K562 (cell line): ENCODE results near the gene PDZRN3. TPM values are rescaled to one million over a fixed set of nuclear protein-coding genes. Genes with fewer than 3 reads are reported as not detected.

Experiments used
- ATAC-seq: fragments of 200-7000 bp; cut with Tn5 transposase; 3 replicates; pipeline ENCODE4 v1.9.1; 2020; ENCODE audit warnings: moderate library complexity
- BruUV-seq: library from RNA; stranded (reverse); fragments of 400-500 nt; replicated peaks from 2 replicates; lab custom pipeline; 2021; lab: Mats Ljungman, UMichigan
- CTCF ChIA-PET: fragments of 300-600 bp; formaldehyde crosslinking; extraction: SDS; loops from one replicate; lab custom pipeline; 2021; ENCODE audit warnings: low intra/inter-chr PET ratio; lab: Yijun Ruan, JAX
- POLR2A ChIA-PET: fragments of 300-600, 350-650 bp; sonication (Branson Sonifier 250); formaldehyde crosslinking; extraction: SDS; loops from one replicate; lab custom pipeline; 2021; ENCODE audit warnings: antibody characterized with exemption, inconsistent platforms; lab: Yijun Ruan, JAX
- DNase-seq, 4 experiments: peaks; one replicate each; pipeline versions ENCODE4 v3.0.0 to v3.0.0-alpha.2; 2011 to 2018; ENCODE audit warnings: low spot score in 3 of 4, mixed read lengths in 3 of 4; ENCODE audit errors: extremely low read depth in 1 of 4
- FAIRE-seq: peaks from 2 replicates; lab custom pipeline; 2011; peaks lifted over from hg19 to GRCh38; lab: Jason Lieb, UNC
- H2AFZ ChIP-seq: 2 replicates; pipeline ENCODE4 v1.6.0; 2011; ENCODE audit warnings: low read depth, low read length, control low read depth, inconsistent platforms
- H3K27ac ChIP-seq: fragments of 200-600 bp; 3 replicates; pipeline ENCODE4 v1.8.0; 2011; ENCODE audit warnings: low read depth, mild to moderate bottlenecking, control low read depth, inconsistent platforms, low read length, moderate library complexity, mixed read lengths; ENCODE audit errors: extremely low read depth
- H3K27me3 ChIP-seq, 2 experiments: fragments of 300-600 bp in 1 of 2; 2 replicates in 1 of 2; 3 replicates in 1 of 2; pipeline versions ENCODE4 v1.6.0 to v1.8.0; 2011; ENCODE audit warnings: inconsistent platforms in 2 of 2, low read length in 2 of 2, mild to moderate bottlenecking in 1 of 2, mixed read lengths in 1 of 2, moderate library complexity in 1 of 2; ENCODE audit not compliant: control insufficient read depth in 2 of 2, insufficient read depth in 2 of 2
- H3K36me3 ChIP-seq: fragments of 300-600 bp; 3 replicates; pipeline ENCODE4 v1.8.0; 2011; ENCODE audit warnings: mild to moderate bottlenecking, low read length, inconsistent platforms; ENCODE audit not compliant: control insufficient read depth, insufficient read depth
- H3K4me1 ChIP-seq, 2 experiments: fragments of 200-600 bp in 1 of 2; replicated peaks in 1 of 2; 2 replicates in 1 of 2; 3 replicates in 1 of 2; pipeline versions ENCODE4 v1.5.1 to v1.8.0; 2011; ENCODE audit warnings: inconsistent platforms in 2 of 2, low read length in 2 of 2, mild to moderate bottlenecking in 1 of 2, mixed read lengths in 1 of 2, moderate library complexity in 1 of 2; ENCODE audit not compliant: control insufficient read depth in 2 of 2, insufficient read depth in 2 of 2
- H3K4me2 ChIP-seq: 2 replicates; pipeline ENCODE4 v1.6.1; 2011; ENCODE audit warnings: low read length, control low read depth, inconsistent platforms, mixed read lengths; ENCODE audit not compliant: insufficient read depth
- H3K4me3 ChIP-seq: fragments of 200-600 bp; sonication (generic), shearing (Covaris generic); 2 replicates; pipeline ENCODE4 v1.5.1; 2016; ENCODE audit warnings: control low read depth, inconsistent platforms
- H3K79me2 ChIP-seq: fragments of 200-600 bp; 3 replicates; pipeline ENCODE4 v1.8.0; 2011; ENCODE audit warnings: low read length, inconsistent platforms; ENCODE audit not compliant: control insufficient read depth, insufficient read depth
- H3K9ac ChIP-seq, 2 experiments: 2 replicates each; pipeline versions ENCODE4 v1.6.0 to v1.6.1; 2011; ENCODE audit warnings: low read depth in 2 of 2, low read length in 2 of 2, control low read depth in 1 of 2, inconsistent platforms in 1 of 2, mild to moderate bottlenecking in 1 of 2, mixed read lengths in 1 of 2; ENCODE audit not compliant: insufficient read depth in 1 of 2
- H3K9me1 ChIP-seq: one replicate; pipeline ENCODE4 v1.6.0; 2011; ENCODE audit warnings: inconsistent platforms, mild to moderate bottlenecking, low read length, moderate library complexity; ENCODE audit not compliant: control insufficient read depth, insufficient read depth
- H3K9me3 ChIP-seq: replicated peaks from 2 replicates; pipeline ENCODE4 v1.5.1; 2011; ENCODE audit warnings: low read depth, low read length, inconsistent platforms; ENCODE audit not compliant: control insufficient read depth, insufficient read depth
- H4K20me1 ChIP-seq: replicated peaks from 2 replicates; pipeline ENCODE4 v1.6.1; 2011; ENCODE audit warnings: low read length, inconsistent platforms, mixed read lengths; ENCODE audit not compliant: control insufficient read depth, insufficient read depth
- BHLHE40 ChIP-seq: IDR thresholded peaks from 2 replicates; pipeline ENCODE4 v1.6.1; 2011; ENCODE audit warnings: low read length, improper control_type of control experiment
- CBFA2T3 ChIP-seq: fragments of 450-650 bp; IDR thresholded peaks from 2 replicates; pipeline ENCODE4 v1.6.1; 2017
- MBD2 ChIP-seq: sonication (generic); IDR thresholded peaks from 2 replicates; pipeline ENCODE4 v1.6.1; 2016; ENCODE audit warnings: low read depth, borderline replicate concordance
- MYC ChIP-seq, 2 experiments: fragments of 250-450 bp in 1 of 2; sonication (Bioruptor Pico) in 1 of 2; IDR thresholded peaks; 2 replicates each; pipeline versions ENCODE4 v1.5.1 to v1.6.1; 2012 to 2021; ENCODE audit warnings: low read depth in 2 of 2, borderline replicate concordance in 1 of 2, improper control_type of control experiment in 1 of 2, low read length in 1 of 2, mild to moderate bottlenecking in 1 of 2, moderate library complexity in 1 of 2
- RBFOX2 ChIP-seq: fragments of 200-400 bp; formaldehyde crosslinking; IDR thresholded peaks from 2 replicates; pipeline ENCODE4 v1.6.1; 2017; ENCODE audit warnings: low read depth, mild to moderate bottlenecking, low read length, moderate library complexity
- ZNF695 ChIP-seq: fragments of 450-650 bp; formaldehyde crosslinking; IDR thresholded peaks from 2 replicates; pipeline ENCODE4 v1.4.0; 2020; ENCODE audit warnings: mild to moderate bottlenecking, moderate library complexity
- WGBS: fragments of 100-300 bp; shearing (Covaris generic); methylation state at CpG from one replicate; pipeline ENCODE4 v1.1.6; 2016; ENCODE audit warnings: low coverage, mixed read lengths; ENCODE audit not compliant: insufficient coverage; ENCODE audit errors: missing lambda C conversion rate; 5-methylcytosine and 5-hydroxymethylcytosine counted together
- in situ Hi-C: fragments of 300-500 bp; cut with MboI; formaldehyde crosslinking; loops from 4 replicates; pipeline ENCODE4 v1.15.0; 2018; ENCODE audit warnings: inconsistent platforms, mixed read lengths
- intact Hi-C: fragments of 100-400 bp; cut with micrococcal nuclease; formaldehyde crosslinking; loops from 2 replicates; pipeline ENCODE4 v1.14.2; 2022
- polyA plus RNA-seq, 8 experiments: library from polyadenylated mRNA; depleted of rRNA in 4 of 8; stranded (reverse) in 5 of 8; unstranded in 3 of 8; fragments of >200 nt; fragmentation: Nextera tagmentation in 2 of 8; fragmentation: Illumina TruSeq in 1 of 8; extraction: Ambion mirVana in 2 of 8; extraction: Trizol in 1 of 8; gene quantifications; 2 replicates each; pipeline versions ENCODE4 v1.2.1 to v1.2.3, GENCODE V29; 2011 to 2014; ENCODE audit warnings: inconsistent platforms in 1 of 8, missing spikeins in 1 of 8
- total RNA-seq, 7 experiments: library from RNA; depleted of rRNA in 6 of 7; stranded (reverse); fragments of >200 nt in 6 of 7; fragmentation: Illumina TruSeq in 2 of 7; extraction: Trizol in 2 of 7; gene quantifications; 2 replicates each; pipeline versions ENCODE4 v1.2.1 to v1.2.3, GENCODE V29; 2011 to 2021; ENCODE audit warnings: low replicate concordance in 1 of 7
- TF ChIP-seq, protein P1 (sequence below): fragments of 250-450 bp; sonication (Bioruptor Pico); IDR thresholded peaks from 2 replicates; pipeline ENCODE4 v1.4.0; 2020; ENCODE audit warnings: borderline replicate concordance
- TF ChIP-seq, protein P2 (sequence below), 2 experiments: fragments of 450-650 bp; IDR thresholded peaks; 2 replicates each; pipeline ENCODE4 v1.6.1; 2016
- TF ChIP-seq, protein P3 (sequence below), 3 experiments: IDR thresholded peaks in 2 of 3; conservative IDR thresholded peaks in 1 of 3; 2 replicates each; pipeline ENCODE4 v1.5.1; 2011 to 2012; ENCODE audit warnings: low read length in 3 of 3, mild to moderate bottlenecking in 3 of 3, control low read depth in 2 of 3, improper control_type of control experiment in 1 of 3, inconsistent platforms in 1 of 3, low read depth in 1 of 3, mixed read lengths in 1 of 3, moderate library complexity in 1 of 3; ENCODE audit not compliant: insufficient read depth in 2 of 3
- TF ChIP-seq, protein P4 (sequence below): fragments of 250-450 bp; sonication (Bioruptor Pico); IDR thresholded peaks from 2 replicates; pipeline ENCODE4 v1.4.0; 2020; ENCODE audit warnings: mild to moderate bottlenecking

The PDZRN3 gene
- total and polyA plus RNA-seq, 9 of the 15 experiments (the other 6 are each of a cell fraction or from before 2014, with no cell fraction given) = 0.16 TPM; not detected in 8

DNA sequence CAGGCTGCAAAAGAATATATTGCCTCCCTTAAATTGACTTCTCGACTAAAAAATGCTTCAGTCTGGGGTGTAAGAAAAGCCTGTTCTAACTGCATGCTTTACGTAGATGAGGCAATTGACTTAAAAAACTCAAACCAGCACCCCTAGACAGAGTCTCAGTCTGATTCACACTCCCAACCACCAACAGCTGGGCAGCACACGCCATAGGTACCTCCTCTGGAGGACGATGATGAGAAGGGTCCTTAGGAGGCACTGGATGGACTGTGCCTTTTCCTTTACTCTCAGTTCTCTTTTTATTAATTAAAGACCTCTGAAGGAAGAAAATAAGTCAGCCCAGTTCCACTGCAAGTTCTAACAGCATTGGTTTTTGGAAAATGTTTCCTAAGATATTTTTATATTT, 175.0 kb downstream of the PDZRN3 start:
- Histone ChIP-seq H3K79me2 (no peaks in the 10 kb centered on the region), H3K4me2 (no peak overlapping the region), H4K20me1 (no peaks in the 10 kb centered on the region), H3K27ac (no peak overlapping the region), H3K27me3 (no peaks in the 10 kb centered on the region), H3K9me1 (no peaks in the 10 kb centered on the region), H3K36me3 (no peaks in the 10 kb centered on the region), H3K4me1 (no peaks in the 10 kb centered on the region), H3K9ac (no peak overlapping the region), H3K4me3 (no peak overlapping the region), H2AFZ (no peak overlapping the region), H3K9me3 (no peaks in the 10 kb centered on the region)
- ChIA-PET POLR2A (no interaction called here), CTCF (no interaction called here)
- intact Hi-C loops = no loop called here
- no peak for DNase-seq
- in situ Hi-C loops = no loop called here
- TF ChIP-seq MBD2 (no peak), ZNF695 (no peak), RBFOX2 (no peak), CBFA2T3 (no peak), BHLHE40 (no peak), MYC (IDR thresholded peaks at IDR 0.05; ENCODE audit: low read depth, low read length) (no peak), MYC (CRISPR knock-in tag; IDR thresholded peaks at IDR 0.05; ENCODE audit: borderline replicate concordance, low read depth) (no peak)
- TF ChIP-seq, protein P1, sequence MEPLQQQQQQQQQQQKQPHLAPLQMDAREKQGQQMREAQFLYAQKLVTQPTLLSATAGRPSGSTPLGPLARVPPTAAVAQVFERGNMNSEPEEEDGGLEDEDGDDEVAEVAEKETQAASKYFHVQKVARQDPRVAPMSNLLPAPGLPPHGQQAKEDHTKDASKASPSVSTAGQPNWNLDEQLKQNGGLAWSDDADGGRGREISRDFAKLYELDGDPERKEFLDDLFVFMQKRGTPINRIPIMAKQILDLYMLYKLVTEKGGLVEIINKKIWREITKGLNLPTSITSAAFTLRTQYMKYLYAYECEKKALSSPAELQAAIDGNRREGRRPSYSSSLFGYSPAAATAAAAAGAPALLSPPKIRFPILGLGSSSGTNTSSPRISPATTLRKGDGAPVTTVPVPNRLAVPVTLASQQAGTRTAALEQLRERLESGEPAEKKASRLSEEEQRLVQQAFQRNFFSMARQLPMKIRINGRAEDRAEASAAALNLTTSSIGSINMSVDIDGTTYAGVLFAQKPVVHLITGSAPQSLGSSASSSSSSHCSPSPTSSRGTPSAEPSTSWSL (CRISPR knock-in tag) = no peak
- TF ChIP-seq, protein P2, sequence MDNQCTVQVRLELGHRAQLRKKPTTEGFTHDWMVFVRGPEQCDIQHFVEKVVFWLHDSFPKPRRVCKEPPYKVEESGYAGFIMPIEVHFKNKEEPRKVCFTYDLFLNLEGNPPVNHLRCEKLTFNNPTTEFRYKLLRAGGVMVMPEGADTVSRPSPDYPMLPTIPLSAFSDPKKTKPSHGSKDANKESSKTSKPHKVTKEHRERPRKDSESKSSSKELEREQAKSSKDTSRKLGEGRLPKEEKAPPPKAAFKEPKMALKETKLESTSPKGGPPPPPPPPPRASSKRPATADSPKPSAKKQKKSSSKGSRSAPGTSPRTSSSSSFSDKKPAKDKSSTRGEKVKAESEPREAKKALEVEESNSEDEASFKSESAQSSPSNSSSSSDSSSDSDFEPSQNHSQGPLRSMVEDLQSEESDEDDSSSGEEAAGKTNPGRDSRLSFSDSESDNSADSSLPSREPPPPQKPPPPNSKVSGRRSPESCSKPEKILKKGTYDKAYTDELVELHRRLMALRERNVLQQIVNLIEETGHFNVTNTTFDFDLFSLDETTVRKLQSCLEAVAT (IDR thresholded peaks at IDR 0.05) = no peak
- TF ChIP-seq, protein P3, sequence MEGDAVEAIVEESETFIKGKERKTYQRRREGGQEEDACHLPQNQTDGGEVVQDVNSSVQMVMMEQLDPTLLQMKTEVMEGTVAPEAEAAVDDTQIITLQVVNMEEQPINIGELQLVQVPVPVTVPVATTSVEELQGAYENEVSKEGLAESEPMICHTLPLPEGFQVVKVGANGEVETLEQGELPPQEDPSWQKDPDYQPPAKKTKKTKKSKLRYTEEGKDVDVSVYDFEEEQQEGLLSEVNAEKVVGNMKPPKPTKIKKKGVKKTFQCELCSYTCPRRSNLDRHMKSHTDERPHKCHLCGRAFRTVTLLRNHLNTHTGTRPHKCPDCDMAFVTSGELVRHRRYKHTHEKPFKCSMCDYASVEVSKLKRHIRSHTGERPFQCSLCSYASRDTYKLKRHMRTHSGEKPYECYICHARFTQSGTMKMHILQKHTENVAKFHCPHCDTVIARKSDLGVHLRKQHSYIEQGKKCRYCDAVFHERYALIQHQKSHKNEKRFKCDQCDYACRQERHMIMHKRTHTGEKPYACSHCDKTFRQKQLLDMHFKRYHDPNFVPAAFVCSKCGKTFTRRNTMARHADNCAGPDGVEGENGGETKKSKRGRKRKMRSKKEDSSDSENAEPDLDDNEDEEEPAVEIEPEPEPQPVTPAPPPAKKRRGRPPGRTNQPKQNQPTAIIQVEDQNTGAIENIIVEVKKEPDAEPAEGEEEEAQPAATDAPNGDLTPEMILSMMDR (IDR thresholded peaks at IDR 0.05 in 2 of 3, conservative IDR thresholded peaks at IDR 0.05 in 1 of 3; ENCODE audit: insufficient read depth in 2 of 3, low read depth in 1 of 3, low read length in 3 of 3) = no peak
- TF ChIP-seq, protein P4, sequence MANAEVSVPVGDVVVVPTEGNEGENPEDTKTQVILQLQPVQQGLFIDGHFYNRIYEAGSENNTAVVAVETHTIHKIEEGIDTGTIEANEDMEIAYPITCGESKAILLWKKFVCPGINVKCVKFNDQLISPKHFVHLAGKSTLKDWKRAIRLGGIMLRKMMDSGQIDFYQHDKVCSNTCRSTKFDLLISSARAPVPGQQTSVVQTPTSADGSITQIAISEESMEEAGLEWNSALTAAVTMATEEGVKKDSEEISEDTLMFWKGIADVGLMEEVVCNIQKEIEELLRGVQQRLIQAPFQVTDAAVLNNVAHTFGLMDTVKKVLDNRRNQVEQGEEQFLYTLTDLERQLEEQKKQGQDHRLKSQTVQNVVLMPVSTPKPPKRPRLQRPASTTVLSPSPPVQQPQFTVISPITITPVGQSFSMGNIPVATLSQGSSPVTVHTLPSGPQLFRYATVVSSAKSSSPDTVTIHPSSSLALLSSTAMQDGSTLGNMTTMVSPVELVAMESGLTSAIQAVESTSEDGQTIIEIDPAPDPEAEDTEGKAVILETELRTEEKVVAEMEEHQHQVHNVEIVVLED (CRISPR knock-in tag) = no peak
- WGBS = 0% methylated on average over 4 of the region's 4 CpGs
- ATAC-seq = no peak
- no peak for FAIRE-seq
- no TSS peak for BruUV-seq
